ENCODE results near the gene MACROD2.

MACROD2 gene

GRCh38 chr20:14609328-14610221, 614.3 kb downstream of the MACROD2 start:
- no peak for DNase-seq

GRCh38 chr20:14611479-14611878, 616.2 kb downstream of the MACROD2 start:
- DNase-seq, result no peak

GRCh38 chr20:14612391-14612790, 617.1 kb downstream of the MACROD2 start:
- no peak for DNase-seq

GRCh38 chr20:14616003-14616402, 620.7 kb downstream of the MACROD2 start:
- no peak for DNase-seq

- DNase-seq, result no peak
These were observed 621.8 kb downstream of the MACROD2 start for GRCh38 chr20:14617123-14617522.

GRCh38 chr20:14619411-14619810, 624.1 kb downstream of the MACROD2 start:
- DNase-seq, result no peak

- no peak for DNase-seq
These were observed 627.5 kb downstream of the MACROD2 start for GRCh38 chr20:14622796-14623195.

GRCh38 chr20:14631011-14631410, 635.7 kb downstream of the MACROD2 start:
- DNase-seq, result no peak

GRCh38 chr20:14632906-14633305, 637.6 kb downstream of the MACROD2 start:
- no peak for DNase-seq

- no peak for DNase-seq
These were observed 638.2 kb downstream of the MACROD2 start for GRCh38 chr20:14633507-14633906.

GRCh38 chr20:14634665-14635064, 639.3 kb downstream of the MACROD2 start:
- no peak for DNase-seq

- DNase-seq, result no peak
These were observed 642.1 kb downstream of the MACROD2 start for GRCh38 chr20:14637441-14637840.

- DNase-seq, result no peak
These were observed 647.8 kb downstream of the MACROD2 start for GRCh38 chr20:14643146-14643545.

GRCh38 chr20:14643556-14643955, 648.2 kb downstream of the MACROD2 start:
- DNase-seq, result no peak

GRCh38 chr20:14644306-14645097, 649.2 kb downstream of the MACROD2 start:
- DNase-seq, result peak; percentile 26

- DNase-seq, result no peak
These were observed 651.7 kb downstream of the MACROD2 start for GRCh38 chr20:14647016-14647415.

- DNase-seq, result no peak
These were observed 654.3 kb downstream of the MACROD2 start for GRCh38 chr20:14649662-14650061.

GRCh38 chr20:14657266-14658005, 662.1 kb downstream of the MACROD2 start:
- no peak for DNase-seq

GRCh38 chr20:14664101-14664500, 668.8 kb downstream of the MACROD2 start:
- no peak for DNase-seq

GRCh38 chr20:14666696-14667095, 671.4 kb downstream of the MACROD2 start:
- DNase-seq, result no peak

GRCh38 chr20:14667226-14667625, 671.9 kb downstream of the MACROD2 start:
- no peak for DNase-seq

GRCh38 chr20:14672066-14672465, 676.8 kb downstream of the MACROD2 start:
- no peak for DNase-seq

- no peak for DNase-seq
These were observed 677.8 kb downstream of the MACROD2 start for GRCh38 chr20:14673164-14673563.

Data from NCI-H510A (cell line).